Heart left ventricle (tissue), 16 donors: ENCODE data around the gene P2RX2. TPM values are rescaled to one million over a fixed set of nuclear protein-coding genes. Genes with fewer than 3 reads are reported as not detected.

Source experiments
- ATAC-seq, 4 donors: fragments of 200-7000 bp; cut with Tn5 transposase; one replicate each; pipeline ENCODE4 v1.9.1; 2020 to 2022; ENCODE audit warnings: moderate library complexity in 4 of 4, mild to moderate bottlenecking in 3 of 4, moderate number of reproducible peaks in 1 of 4
- DNase-seq, 5 donors: peaks; one replicate each; pipeline ENCODE4 v3.0.0-alpha.2; 2020
- H3K27ac ChIP-seq, 12 donors: fragments of 200-600 bp; sonication (generic) in 4 of 12; one replicate each; pipeline versions ENCODE4 v1.5.0 to v1.8.0; 2016 to 2022; ENCODE audit warnings: mild to moderate bottlenecking in 2 of 12
- H3K27me3 ChIP-seq, 9 donors: fragments of 200-600 bp; sonication (generic) in 2 of 9; one replicate each; pipeline versions ENCODE4 v1.5.1 to v1.8.0; 2016 to 2022; ENCODE audit warnings: mild to moderate bottlenecking in 3 of 9
- H3K36me3 ChIP-seq, 9 donors: fragments of 200-600 bp; sonication (generic) in 2 of 9; one replicate each; pipeline versions ENCODE4 v1.5.0 to v1.8.0; 2018 to 2022; ENCODE audit warnings: mild to moderate bottlenecking in 2 of 9
- H3K4me1 ChIP-seq, 12 donors: fragments of 200-600 bp; sonication (generic) in 4 of 12; one replicate each; pipeline versions ENCODE4 v1.5.0 to v1.8.0; 2016 to 2022; ENCODE audit warnings: mild to moderate bottlenecking in 3 of 12
- H3K4me3 ChIP-seq, 12 donors: fragments of 200-600 bp; sonication (generic) in 4 of 12; one replicate each; pipeline versions ENCODE4 v1.5.0 to v1.8.0; 2017 to 2022; ENCODE audit warnings: mild to moderate bottlenecking in 9 of 12, moderate library complexity in 4 of 12
- H3K9me3 ChIP-seq, 12 donors: fragments of 200-600 bp; sonication (generic) in 4 of 12; one replicate each; pipeline versions ENCODE4 v1.5.0 to v1.8.0; 2016 to 2022; ENCODE audit warnings: mild to moderate bottlenecking in 1 of 12
- CTCF ChIP-seq, 12 donors: fragments of 200-600 bp; sonication (generic) in 4 of 12; IDR thresholded peaks; one replicate each; pipeline versions ENCODE4 v1.5.0 to v1.8.0; 2018 to 2022; ENCODE audit warnings: antibody characterized with exemption in 12 of 12, mild to moderate bottlenecking in 5 of 12
- POLR2A ChIP-seq, 2 donors: fragments of 450-650 bp; IDR thresholded peaks; one replicate each; pipeline ENCODE4 v1.6.1; 2017; ENCODE audit warnings: antibody characterized with exemption in 2 of 2, mild to moderate bottlenecking in 2 of 2, moderate library complexity in 2 of 2
- WGBS, 4 donors: extraction: QIAGEN DNeasy Blood & Tissue Kit in 2 of 4; methylation state at CpG; one replicate each; pipeline versions ENCODE4 v1.1.5 to v1.1.7; 2013 to 2018; 5-methylcytosine and 5-hydroxymethylcytosine counted together
- intact Hi-C, 10 donors: fragments of 100-400 bp; cut with DNase I; formaldehyde crosslinking; loops; one replicate each; pipeline versions ENCODE4 v1.11.1 to v1.14.2; 2022
- polyA plus RNA-seq, 2 donors: library from polyadenylated mRNA; stranded (reverse); fragments of 200-250 nt; gene quantifications; one replicate each; pipeline ENCODE4 v1.2.3, GENCODE V29; 2013
- total RNA-seq, 9 donors: library from RNA; depleted of rRNA in 2 of 9; stranded (reverse); fragments of >200 nt in 2 of 9; fragmentation: NEBNext Ultra II Directional in 3 of 9; extraction: Animal tissue kit (Norgen Biotek cat#: 25700) in 3 of 9; gene quantifications; one replicate each; pipeline versions ENCODE4 v1.1.0 to v1.2.4, GENCODE V29; 2016 to 2023
- donor health status: ischemic (EF 13 %, LVEDD 7.1; RV severe dilation, severe dysfunction).
- donor health status: healthy with polysubstance abuse.
- donor health status: DM: no; HTN: yes; CAD: no.
- donor health status: DM: no; HTN: no; CAD: no.
- donor health status: ischemic (EF 25% LVEDD 6.9; RV normal size, moderate dysfunction).
- donor health status: ischemic (EF 25% LVEDD 5.7; RV mildly dilated, moderate dysfunction).
- donor health status: healthy.
- donor health status: DM: yes; HTN: yes; CAD: no.
- donor health status: ischemic (EF 35%, LVEDD 5.7; RV mildly dilated, moderate dysfunction).
- donor health status: nonischemic (EF 11% LVEDD 7.7; RV severe dilation, severe dysfunction).
- donor health status: DM: yes; HTN: yes; CAD: no.
- donor health status: PGD.
- donor health status: ischemic (EF 29% LVEDD 5.4; RV normal size, mild dysfunction).
- donor health status: nonischemic (EF 23%, LVEDD 6.1; RV moderate dilation, normal function).

The P2RX2 gene
- total and polyA plus RNA-seq, 11 donors: not detected

- ATAC-seq (no peak), DNase-seq (no peak)
- Histone ChIP-seq H3K9me3 (no peaks in the 10 kb centered on the region), H3K27ac (no peak overlapping the region), H3K36me3 (peaks cover 0 to 31% (median 22%) of the 10 kb centered on the region in 9 donors), H3K4me3 (no peak overlapping the region), H3K27me3 (peaks cover 0 to 8% (median 5%) of the 10 kb centered on the region in 9 donors), H3K4me1 (peaks cover 0 to 13% (median 4%) of the 10 kb centered on the region in 12 donors)
- 89 to 95% (median 92%) methylated on average over 22 to 32 of the region's 32 CpGs for WGBS, 4 donors
- TF ChIP-seq CTCF (IDR thresholded peaks at IDR 0.05) (no peak), POLR2A (IDR thresholded peaks at IDR 0.05) (no peak)
- intact Hi-C loops: no loop called here
Observed at GRCh38 chr12:132624910-132625630, 6.5 kb downstream of the P2RX2 start.

GRCh38 chr12:132625731-132626430, 7.3 kb downstream of the P2RX2 start:
- Histone ChIP-seq H3K4me1 (peaks cover 0 to 13% (median 4%) of the 10 kb centered on the region in 12 donors), H3K4me3 (no peak overlapping the region), H3K27me3 (no peaks in the 10 kb centered on the region), H3K9me3 (no peaks in the 10 kb centered on the region), H3K36me3 (peaks cover 0 to 39% (median 28%) of the 10 kb centered on the region in 9 donors), H3K27ac (no peak overlapping the region)
- no peak for DNase-seq
- intact Hi-C loops: no loop called here
- TF ChIP-seq POLR2A (IDR thresholded peaks at IDR 0.05) (no peak), CTCF (IDR thresholded peaks at IDR 0.05) (no peak)
- WGBS, 4 donors: 94 to 97% (median 95%) methylated on average over 9 to 24 of the region's 24 CpGs
- no peak for ATAC-seq

- intact Hi-C loops: no loop called here
- Histone ChIP-seq H3K4me3 (no peak overlapping the region), H3K9me3 (no peaks in the 10 kb centered on the region), H3K27me3 (no peaks in the 10 kb centered on the region), H3K27ac (no peak overlapping the region), H3K36me3 (peaks cover 0 to 68% (median 53%) of the 10 kb centered on the region in 9 donors), H3K4me1 (no peaks in the 10 kb centered on the region)
- ATAC-seq (no peak), DNase-seq (no peak)
- 96 to 98% (median 96%) methylated on average over 6 of the region's 6 CpGs for WGBS, 4 donors
- TF ChIP-seq POLR2A (IDR thresholded peaks at IDR 0.05) (no peak), CTCF (IDR thresholded peaks at IDR 0.05) (no peak)
Observed at GRCh38 chr12:132629330-132629729, 10.8 kb downstream of the P2RX2 start.

- Histone ChIP-seq H3K27ac (no peak overlapping the region), H3K36me3 (peaks cover 0 to 69% (median 55%) of the 10 kb centered on the region in 9 donors), H3K4me3 (no peak overlapping the region), H3K9me3 (no peaks in the 10 kb centered on the region), H3K27me3 (no peaks in the 10 kb centered on the region), H3K4me1 (no peaks in the 10 kb centered on the region)
- DNase-seq (no peak), ATAC-seq (no peak)
- intact Hi-C loops: no loop called here
- no peak for TF ChIP-seq CTCF (IDR thresholded peaks at IDR 0.05)
- TF ChIP-seq POLR2A (IDR thresholded peaks at IDR 0.05): no peak
- WGBS, 4 donors: 92 to 97% (median 95%) methylated on average over 6 of the region's 6 CpGs
Observed at GRCh38 chr12:132630672-132631071, 12.1 kb downstream of the P2RX2 start.
